Esophagus mucosa (tissue), 1 donor: ENCODE results near the gene ATP2C2. TPM values are rescaled to one million over a fixed set of nuclear protein-coding genes. Genes with fewer than 3 reads are reported as not detected.
"Not testable (repeated sequence)": the region's sequence is repeated elsewhere in the genome, so short reads cannot be mapped to it uniquely, and the experiment has no call there.

Experiments used
- ATAC-seq: fragments of 200-7000 bp; cut with Tn5 transposase; one replicate; pipeline ENCODE4 v1.9.1; 2020
- total RNA-seq: library from RNA; stranded (reverse); gene quantifications from one replicate; pipeline ENCODE4 v1.2.4, GENCODE V29; 2023
- donor health status: DM: yes; HTN: yes; CAD: no.

The ATP2C2 gene, protein sequence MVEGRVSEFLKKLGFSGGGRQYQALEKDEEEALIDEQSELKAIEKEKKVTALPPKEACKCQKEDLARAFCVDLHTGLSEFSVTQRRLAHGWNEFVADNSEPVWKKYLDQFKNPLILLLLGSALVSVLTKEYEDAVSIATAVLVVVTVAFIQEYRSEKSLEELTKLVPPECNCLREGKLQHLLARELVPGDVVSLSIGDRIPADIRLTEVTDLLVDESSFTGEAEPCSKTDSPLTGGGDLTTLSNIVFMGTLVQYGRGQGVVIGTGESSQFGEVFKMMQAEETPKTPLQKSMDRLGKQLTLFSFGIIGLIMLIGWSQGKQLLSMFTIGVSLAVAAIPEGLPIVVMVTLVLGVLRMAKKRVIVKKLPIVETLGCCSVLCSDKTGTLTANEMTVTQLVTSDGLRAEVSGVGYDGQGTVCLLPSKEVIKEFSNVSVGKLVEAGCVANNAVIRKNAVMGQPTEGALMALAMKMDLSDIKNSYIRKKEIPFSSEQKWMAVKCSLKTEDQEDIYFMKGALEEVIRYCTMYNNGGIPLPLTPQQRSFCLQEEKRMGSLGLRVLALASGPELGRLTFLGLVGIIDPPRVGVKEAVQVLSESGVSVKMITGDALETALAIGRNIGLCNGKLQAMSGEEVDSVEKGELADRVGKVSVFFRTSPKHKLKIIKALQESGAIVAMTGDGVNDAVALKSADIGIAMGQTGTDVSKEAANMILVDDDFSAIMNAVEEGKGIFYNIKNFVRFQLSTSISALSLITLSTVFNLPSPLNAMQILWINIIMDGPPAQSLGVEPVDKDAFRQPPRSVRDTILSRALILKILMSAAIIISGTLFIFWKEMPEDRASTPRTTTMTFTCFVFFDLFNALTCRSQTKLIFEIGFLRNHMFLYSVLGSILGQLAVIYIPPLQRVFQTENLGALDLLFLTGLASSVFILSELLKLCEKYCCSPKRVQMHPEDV
- total RNA-seq, result 6.9 TPM

DNA sequence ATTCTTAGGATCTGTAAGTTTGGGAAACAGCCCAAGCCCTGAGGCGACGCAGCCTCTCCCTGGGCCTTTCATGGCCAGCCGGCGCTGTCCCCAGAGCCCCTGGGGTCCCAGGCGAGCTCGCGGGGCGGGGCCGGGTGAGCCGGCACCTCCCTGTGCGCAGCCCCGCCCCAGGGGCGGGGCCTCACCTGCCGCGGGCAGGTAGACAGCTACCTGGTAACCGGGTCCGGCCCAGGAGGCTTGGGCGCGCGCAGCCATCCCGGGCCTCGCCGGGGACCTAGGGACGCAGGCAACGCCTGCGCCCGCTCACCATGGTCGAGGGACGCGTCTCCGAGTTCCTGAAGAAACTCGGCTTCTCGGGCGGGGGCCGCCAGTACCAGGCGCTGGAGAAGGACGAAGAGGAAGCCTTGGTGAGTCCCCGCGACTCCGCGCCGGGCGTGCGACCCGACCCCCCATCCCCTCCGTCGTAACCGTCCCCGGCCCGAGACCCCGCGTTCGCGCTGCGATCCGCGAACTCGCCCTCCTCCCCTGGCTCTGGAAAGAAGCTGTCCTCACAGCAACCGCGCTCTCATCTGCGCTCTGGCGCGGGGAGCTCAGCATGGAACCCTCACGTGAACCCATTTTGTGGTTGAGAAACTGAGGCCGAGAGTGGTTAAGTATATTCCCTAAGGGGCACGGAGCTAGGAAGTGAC lies at the start of gene ATP2C2:
ATP2C2 (plus strand) TSS at position 231 of the 689 bp plus-strand sequence; CDS start at position 309, 78 bp downstream.
- peak; percentile 95 for ATAC-seq

DNA sequence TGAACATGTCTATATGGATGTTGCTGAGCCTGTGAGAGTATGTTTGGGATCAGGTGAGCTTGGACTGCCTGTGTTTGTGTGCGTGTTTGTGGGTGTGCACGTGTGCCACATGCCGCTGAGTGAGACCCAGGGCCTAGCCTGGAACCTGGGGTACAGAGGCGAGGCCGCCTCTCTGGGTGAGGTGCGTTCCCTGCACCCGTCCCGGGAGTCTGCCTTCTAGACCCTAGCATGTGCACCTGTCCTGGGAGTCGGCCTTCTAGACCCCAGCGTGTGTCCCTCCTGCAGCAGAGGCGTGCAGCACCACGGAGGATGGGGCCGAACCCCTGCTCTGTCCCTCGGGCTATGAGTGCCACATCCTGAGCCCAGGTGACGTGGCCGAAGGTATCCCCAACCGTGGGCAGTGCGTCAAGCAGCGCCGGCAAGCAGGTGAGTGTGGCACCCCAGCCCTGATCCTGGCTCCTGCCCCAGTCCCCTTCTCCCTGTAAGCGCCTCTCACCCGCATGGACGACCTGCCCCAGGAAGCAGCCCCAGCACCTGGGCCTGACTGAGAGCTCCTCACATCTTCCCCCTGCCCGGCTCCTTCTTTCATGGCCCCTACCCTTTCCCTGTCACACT lies 49.1 kb upstream of the ATP2C2 start:
- no peak for ATAC-seq

DNA sequence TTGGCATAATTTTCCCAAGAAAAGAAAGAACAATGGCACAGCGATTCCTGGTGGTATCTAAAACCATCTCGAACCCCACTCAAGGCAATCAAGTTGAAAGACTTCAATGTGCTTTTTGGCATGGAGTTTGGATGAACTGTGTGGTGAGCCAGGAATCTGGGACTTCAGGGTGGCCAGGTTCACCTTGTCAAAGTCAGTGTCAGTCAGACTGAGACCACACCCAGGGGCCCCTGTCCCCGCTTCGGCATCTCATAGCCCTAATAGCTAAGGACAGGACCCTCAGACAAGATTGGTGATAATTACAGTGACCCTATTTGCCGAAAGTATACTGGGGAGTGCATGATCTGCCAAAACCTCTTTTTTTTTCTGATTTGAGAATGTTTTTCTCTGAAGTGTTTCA lies 47.8 kb upstream of the ATP2C2 start:
- no peak for ATAC-seq

DNA sequence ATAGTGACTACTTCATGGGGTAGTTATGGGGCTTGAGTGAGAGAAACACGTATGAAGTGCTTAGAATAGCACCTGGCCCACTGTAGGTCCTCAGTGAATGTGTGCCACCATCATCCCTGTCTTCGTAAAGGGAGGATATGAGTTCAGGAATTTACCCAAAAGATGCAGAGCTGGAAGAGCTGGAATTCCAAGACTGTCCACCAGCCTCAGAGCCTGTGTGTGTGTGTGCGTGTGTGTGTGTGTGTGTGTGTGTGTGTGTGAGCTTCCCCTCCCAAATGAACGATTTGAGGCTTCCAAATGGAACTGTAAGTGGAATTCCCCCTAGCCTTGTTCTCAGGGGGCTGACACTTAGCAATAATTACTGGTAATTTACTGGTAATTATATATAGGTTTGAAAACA lies 46.4 kb upstream of the ATP2C2 start:
- no peak for ATAC-seq

DNA sequence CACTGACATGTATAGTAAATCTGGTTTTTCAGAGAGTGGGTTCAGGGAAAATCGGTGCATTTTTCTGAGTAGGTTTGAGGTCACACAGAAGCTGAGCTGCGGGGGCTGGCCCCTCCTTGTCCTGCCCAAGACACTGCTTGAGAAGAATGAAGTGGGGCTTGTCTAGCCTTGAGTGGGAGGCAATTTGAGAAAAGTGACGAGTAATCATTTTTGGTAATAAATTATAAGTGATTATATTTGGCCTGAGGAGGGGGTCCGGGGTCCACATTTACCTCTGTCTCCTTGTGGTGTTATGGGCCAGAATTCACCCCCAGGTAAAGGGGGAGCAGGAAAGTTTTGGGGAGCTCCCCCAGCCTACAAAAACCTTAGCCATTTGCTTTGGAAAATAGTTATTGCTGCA lies 45.6 kb upstream of the ATP2C2 start:
- ATAC-seq, result no peak

DNA sequence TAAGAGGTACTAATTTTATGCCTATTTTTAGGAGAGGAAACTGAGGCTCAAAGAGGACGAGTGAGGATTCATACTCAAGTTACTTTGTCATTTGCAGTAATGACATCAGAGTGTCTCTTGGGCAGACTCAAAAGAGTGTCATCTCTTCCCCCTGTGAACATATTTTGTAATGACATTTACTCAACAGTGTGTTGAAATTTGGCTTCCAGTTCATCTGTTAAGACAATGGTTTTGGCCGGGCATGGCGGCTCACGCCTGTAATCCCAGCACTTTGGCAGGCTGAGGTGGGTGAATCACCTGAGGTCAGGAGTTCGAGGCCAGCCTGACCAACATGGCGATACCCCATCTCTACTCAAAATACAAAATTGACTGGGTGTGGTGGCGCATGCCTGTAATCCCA lies 44.7 kb upstream of the ATP2C2 start:
- no peak for ATAC-seq

DNA sequence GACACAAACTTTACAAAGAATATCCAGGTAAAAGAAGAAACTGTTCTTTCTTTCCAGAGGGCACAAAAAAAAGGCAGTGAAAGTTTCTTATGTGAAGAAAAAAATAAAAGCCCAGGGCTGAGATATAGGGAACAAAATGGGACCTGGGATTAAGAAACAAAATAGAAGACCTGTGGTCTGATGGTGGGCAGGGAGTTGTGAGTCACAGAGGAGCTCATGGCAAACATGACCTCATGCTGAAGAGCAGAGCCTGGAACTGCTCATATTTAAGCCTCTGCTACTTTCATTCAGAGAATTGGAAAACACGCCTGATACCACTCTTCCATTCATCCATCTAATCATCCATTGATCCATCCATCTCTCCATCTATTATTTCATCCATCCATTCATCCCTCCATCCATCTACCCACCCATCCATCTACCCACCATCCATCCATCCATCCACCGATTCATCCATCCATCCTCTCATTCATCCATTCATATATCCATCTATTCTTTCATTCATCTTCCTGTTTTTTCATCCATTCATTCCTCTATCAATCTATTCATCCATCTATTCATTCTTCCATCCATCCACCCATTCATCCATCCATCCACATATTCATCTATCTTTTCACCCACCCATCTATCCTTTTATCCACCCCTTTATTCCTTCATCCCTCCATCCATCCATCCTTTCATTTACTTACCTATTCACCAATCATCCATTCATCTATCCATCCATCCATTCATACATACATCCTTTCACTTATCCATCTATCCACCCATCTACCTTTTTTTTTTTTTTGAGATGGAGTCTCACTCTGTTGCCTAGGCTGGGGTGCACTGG lies 43.7 kb upstream of the ATP2C2 start:
- no peak for ATAC-seq

DNA sequence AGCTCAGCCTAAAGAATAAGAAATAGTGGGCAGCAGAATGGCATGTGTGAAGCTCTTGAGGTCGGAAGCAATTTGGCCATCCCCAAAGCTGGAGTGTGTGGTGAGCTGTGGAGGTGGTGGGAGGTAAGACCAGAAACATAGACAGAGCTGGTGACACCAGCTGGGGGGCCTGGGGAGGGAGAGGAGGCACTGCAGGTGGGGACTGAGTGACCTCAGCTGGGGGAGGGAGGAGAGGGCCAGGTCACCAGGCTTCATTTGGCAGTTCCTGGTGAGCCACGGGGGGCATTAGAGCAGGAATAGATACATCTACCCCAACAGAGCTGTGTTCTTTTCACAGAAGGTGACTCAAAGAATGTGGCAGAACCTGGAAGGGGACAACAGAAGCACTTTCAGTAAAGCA lies 41.8 kb upstream of the ATP2C2 start:
- ATAC-seq, result no peak

DNA sequence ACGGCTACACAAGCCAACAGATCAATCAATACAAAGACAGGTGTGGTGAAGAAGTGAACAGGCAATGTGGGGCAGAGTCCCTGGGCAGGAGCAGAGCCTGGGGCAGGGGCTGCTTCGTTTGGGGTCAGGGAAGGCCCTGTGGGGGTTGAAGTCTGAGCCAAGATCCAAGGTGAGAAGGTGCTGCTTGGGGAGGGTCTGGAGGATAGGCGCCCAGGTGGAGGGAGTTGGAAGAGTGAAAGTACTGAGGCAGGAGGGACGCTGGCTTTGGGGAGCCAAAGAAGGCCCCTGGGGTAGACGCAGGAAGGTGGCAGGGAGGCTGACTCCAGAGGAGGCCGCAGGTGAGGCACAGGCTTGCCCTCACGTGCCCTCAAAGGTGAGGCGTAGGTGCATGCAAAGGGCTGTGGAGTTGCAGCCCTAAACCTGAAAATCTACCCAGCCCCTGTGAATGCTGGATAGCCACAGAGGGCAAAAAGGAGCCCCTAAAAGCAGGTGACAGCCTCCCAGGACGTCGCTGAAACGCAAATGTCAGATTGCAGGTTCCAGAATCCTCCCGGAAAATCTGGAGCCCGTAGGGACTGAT lies 40.3 kb upstream of the ATP2C2 start:
- no peak for ATAC-seq

DNA sequence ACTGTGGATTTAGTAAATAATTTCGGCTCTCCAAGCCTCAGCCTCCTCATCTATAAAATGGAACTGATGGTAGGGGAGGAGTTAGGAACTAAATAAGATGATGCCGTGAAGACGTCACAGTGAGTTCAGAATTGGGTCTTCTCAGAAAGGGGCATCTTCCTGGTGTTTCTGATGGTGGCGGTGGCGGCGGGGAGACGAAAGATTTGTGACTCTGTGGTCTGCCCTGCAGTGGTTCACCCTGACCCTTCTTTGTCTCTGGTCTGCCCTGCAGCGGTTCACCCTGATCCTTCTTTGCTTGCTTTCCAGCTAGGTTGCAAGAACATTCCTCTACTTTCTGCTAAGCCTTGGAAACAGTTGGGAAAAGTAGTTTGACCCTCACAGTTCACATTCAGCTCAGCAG lies 39.3 kb upstream of the ATP2C2 start:
- no peak for ATAC-seq

DNA sequence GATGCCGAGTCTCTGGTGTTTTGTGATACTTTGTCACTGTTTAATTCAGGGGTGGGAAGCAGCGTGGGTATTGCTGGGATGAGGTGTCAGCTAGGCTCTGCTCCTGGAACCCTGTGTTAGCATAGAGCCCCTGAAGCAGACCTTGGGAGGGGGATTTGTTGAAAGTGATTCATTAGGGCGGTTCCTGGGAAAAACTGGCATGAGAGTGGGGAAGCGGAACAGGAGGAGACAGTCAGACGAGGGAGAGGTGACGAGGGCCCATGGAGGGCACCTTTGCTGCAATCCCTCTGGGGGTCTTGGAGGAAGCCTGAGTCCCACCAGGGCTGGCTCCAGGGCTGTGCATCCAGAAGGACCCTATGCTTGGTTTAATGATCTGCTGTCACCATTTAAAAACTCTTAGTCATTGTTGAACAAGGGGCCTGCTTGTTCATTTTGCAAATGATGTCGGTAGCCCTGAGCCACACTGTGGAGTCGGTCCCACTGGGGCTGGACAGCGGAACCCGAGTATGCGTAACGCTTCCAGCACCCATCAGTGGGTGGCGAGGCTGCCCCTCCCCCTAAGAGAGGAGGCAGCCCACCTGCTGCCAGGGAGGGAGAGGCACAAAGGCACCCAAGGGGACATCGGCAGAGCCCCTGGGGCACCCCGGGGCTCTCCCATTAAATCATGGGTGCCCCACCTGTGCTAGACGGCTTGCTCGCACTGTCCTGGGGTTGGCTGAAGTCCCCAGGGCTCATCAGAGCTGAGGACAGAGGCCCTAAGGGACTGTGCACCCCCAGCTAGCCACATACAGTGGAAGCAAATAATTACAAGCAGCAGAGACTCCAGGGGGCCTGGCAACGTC lies 38.3 kb upstream of the ATP2C2 start:
- no peak for ATAC-seq

DNA sequence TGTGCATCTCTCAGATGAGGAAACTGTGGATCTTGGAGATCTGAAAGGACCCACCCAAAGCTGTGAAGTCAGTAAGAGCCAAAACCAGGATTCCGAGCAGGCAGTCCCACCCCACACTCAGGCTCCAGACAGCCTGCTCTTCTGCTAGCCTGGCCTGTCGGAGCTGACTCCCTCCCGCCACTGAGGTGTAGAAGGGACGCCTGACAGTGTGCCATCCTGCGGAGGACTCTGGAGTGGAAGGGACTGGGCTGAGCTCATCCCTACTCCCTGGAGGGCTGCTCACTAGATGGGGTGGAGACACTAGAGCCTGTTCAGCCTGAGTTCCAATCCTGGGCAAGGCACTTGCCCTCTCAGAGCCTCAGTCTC lies 37.7 kb upstream of the ATP2C2 start:
- no peak for ATAC-seq

DNA sequence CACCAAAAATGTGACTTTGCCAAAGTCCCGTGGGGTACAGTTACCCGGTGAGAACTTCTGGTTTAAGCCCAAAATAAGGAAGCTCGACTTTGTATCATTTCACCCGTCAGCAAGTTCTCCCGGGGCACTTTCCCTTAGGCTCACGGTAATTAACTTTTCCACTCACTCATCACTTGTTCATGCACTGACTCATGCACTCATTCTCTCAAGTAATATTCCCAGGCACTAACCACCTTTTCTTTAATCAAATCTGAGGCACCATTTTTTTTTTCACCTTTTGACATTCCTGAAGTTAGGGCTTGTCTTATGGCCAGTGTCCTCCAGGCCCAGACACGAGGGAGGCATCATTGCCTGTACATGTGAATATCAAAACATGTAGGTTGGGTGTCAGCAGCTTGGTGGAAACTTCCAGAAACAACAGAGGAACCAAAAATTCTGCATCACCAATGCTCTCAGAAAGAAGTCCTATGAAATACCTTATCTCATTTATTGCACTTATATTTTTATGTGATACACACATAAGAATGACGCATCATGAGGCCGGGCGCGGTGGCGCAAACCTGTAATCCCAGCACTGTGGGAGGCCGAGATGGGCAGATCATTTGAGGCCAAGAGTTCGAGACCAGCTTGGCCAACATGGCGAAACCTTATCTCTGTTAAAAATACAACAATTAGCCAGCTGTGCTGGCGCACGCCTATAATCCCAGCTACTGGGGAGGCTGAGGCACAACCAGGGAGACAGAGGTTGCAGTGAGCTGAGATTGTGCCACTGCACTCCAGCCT lies 36.1 kb upstream of the ATP2C2 start:
- ATAC-seq, result peak; percentile 39

DNA sequence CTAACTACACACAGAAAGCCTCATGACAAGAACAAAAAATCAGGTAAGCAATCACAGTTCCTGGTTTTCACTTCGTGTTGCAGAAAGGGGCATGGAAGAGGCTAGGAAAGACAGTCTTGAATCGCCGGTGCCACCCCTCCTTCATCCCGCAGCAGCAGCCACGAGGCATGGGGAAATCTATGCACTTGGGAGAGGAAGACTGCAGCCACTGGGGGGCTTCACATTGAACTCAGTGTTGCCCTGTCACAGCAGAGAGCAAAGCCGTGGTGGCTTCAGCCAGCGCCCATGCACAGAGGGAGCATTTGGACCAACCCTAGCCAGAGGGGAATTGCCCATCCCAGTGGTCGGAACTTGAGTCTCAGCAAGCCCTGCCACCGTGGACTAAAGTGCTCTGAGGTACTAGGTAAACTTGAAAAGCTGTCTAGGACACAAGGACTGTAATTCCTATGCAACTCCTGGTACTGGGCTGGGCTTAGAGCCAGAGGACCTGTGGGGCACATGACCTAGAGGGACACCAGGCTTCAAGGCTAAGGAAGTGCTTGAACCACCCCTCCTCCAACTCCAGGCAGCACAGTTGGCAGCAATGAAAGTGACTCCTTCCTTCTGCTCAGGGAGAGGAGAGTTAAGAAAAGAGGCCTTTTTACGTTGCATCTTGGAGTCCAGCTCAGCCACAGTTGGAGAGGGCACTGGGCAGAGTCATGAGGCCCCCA lies 35.2 kb upstream of the ATP2C2 start:
- no peak for ATAC-seq

DNA sequence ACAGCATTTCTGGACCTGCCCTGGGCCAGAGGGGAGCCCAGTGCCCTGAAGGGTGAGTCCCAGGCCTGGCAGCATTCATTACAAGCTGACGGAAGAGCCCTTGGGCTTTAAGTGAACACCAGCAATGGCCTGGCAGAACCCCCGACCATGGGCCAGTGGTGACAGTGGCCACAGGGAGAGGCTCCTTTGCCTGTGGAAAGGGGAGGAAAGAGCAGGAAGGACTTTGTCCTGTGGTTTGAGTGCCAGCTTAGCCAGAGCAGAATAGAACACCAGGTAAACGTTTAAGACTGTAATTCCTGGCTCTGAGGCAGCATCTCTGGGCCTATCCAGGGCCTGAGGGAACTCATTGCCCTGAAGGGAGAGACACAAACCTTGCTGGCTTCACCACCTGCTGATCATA lies 34.3 kb upstream of the ATP2C2 start:
- ATAC-seq, result no peak

DNA sequence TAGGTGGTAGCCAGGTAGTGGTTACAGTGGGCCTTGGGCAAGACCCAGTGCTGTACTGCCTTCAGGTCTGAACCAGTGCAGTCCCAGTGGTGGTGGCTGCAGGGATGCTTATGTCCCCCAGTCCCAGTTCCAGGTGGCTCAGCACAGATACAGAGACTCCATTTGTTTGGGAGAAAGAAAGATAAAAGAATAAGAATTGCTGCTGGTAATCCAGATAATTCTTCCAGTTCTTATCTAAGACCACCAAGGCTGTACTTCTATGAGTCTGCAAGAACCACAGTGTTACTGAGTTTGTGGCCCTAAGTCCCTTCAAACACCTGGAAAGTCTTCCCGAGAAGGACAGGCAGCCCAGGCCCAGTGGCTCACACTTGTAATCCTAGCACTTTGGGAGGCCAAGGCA lies 33.9 kb upstream of the ATP2C2 start:
- ATAC-seq, result no peak

DNA sequence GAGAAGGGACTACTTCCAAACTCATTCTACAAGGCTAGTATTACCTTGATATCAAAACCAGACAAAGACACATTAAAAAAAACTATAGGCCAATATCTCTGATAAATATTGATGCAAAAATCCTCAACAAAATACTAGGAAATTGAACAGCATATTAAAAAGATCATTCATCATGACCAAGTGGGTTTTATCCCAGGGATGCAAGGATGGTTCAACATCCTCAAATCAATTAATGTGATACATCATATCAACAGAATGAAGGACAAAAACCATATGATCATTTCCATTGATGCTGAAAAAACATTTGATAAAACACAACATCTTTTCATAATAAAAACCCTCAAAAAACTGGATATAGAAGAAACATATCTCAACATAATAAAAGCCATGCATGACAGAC lies 31.1 kb upstream of the ATP2C2 start:
- not testable (repeated sequence) for ATAC-seq

DNA sequence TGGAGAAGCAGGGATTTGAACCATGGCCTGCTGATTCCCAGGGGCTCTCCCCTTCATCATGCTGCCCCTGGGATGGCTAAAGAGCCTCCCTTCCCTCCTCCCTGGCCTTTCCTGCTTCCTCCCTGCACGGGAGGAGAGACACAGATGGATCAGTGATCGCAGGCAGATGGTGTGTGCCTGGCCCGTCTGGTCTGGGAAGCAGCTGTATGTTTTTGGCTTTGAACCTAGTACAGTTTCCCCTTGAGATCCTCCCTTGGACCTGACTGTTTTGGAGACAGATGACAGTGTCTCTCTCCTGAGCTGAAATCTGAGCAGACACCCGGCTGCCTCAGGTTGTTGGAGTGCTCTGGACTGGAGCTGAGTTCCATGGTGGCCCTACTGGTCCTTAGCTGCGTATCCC lies 29.0 kb upstream of the ATP2C2 start:
- no peak for ATAC-seq

DNA sequence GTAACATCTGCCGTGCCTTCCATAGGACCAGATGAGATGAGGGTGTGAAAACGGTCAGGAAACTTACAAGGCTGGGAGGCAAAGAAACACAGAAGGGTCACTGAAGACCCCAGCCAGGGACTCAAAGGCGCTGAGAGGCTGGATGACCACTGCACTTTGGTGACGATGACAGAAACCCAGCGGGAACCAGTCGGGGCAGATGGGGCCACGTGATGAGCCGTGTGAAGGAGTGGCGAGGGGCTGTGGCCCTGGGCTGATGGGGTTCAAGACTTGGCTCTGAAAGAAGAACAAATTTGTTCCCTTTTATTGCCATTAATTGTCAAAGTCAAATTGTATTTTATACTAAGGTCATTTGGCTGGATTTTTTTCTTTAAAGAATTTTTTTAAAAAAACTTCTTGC lies 28.6 kb upstream of the ATP2C2 start:
- ATAC-seq, result no peak
